Lung microvascular endothelial cell (primary cell): ENCODE results near the gene RRAGD. TPM values are rescaled to one million over a fixed set of nuclear protein-coding genes. Genes with fewer than 3 reads are reported as not detected.

Source experiments
- DNase-seq, 2 donors: peaks; one replicate each; pipeline versions ENCODE4 v3.0.0 to v3.0.0-alpha.2; 2010; ENCODE audit warnings: low read depth in 2 of 2
- total RNA-seq: library from RNA; depleted of rRNA; stranded (reverse); fragments of >200 nt; gene quantifications from 2 replicates; pipeline ENCODE4 v1.2.1, GENCODE V29; 2014

RRAGD gene
- total RNA-seq, 1 donor from 2014 or later, result 0.60 TPM

- DNase-seq, result no peak
These were observed 65.6 kb downstream of the RRAGD start for GRCh38 chr6:89346433-89346832.

DNA sequence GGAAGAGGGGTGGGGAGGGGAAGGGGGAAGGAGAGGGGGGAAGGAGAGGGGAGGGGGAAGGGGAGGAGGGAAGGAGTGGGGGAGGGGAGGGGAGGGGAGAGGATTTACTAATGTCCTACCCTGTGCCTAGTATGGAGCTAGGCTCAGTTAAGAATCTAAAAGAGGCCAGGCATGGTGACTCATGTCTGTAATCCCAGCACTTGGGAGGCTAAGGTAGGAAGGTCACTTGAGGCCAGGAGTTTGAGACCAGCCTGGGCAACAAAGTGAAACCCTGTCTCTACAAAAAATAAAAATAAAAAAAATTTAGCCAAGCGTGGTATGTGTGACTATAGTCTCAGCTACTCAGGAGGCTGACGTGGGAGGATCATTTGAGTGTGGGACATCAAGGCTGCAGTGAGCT, 72.5 kb downstream of the RRAGD start:
- DNase-seq, result no peak

GRCh38 chr6:89335164-89335563, 76.9 kb downstream of the RRAGD start:
- DNase-seq, result peak; percentile 11 to 47

GRCh38 chr6:89330910-89331309, 81.2 kb downstream of the RRAGD start:
- no peak for DNase-seq

- DNase-seq, result no peak
These were observed 83.1 kb downstream of the RRAGD start for GRCh38 chr6:89328976-89329375.

DNA sequence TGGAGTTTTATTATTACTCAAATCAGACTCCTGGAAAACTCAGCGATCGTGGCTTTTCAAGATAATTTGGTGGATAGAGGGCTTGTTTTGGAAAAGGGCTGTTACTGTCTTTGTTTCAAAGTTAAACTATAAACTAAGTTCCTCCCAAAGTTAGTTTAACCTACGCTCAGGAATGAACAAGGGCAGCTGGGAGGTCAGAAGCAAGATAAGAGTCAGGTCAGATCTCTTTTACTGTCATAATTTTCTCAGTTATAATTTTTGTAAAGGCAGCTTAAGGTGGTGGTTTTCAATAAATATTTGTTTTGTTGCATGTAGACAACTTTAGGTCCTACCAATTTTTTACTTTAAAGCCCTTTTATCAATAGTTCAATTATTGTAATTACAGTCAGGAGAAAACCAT, 87.8 kb downstream of the RRAGD start:
- no peak for DNase-seq

DNA sequence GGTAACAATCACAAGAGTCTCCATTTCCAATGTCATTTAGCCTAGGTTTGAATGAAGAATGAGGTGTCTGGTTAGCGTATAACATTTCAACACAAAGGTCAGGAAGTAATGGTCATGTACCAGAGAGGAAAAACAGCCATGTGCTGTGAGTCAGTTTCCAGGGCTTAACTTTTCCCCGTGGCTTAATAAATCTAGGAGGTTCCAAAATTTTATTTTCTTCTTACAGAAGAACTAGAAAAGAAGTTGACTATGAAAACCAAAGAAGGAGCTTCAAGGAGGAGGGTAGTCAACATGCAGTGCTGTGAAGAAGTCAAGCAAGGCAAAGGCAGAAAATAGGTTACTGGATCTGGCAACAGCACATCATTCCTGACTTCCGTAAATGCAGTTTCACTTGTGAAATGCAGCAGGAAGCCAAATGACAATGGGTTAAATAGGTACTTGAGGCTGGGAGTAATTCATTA, 88.5 kb downstream of the RRAGD start:
- peak; percentile 82 to 85 for DNase-seq

GRCh38 chr6:89321131-89321970, 90.7 kb downstream of the RRAGD start:
- DNase-seq, result no peak

DNA sequence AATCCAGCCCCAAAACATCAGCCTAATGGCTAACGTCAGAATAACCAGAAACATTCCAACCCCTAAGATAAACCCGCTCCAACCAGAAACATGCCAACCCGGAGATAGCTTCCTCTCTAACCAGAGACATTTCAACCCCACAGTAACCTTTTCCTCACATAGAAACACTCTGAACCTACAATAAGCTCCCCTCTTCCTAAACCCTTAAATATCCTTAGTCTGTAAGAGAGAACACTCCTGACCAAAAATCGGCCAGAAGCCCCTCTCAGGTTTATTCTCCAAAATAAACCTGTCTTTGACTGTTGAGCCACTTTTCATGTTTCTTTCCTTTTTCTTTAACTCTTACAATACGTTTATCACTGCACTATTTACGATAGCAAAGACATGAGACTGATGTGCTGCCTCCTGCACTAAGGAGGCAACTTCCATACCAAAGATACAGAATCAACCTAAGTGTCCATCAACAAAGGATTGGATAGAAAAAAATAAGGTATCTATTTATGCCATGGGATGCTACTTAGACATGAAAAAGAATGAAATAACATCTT, 92.0 kb downstream of the RRAGD start:
- DNase-seq, result no peak

GRCh38 chr6:89317067-89317466, 95.0 kb downstream of the RRAGD start:
- DNase-seq, result no peak

DNA sequence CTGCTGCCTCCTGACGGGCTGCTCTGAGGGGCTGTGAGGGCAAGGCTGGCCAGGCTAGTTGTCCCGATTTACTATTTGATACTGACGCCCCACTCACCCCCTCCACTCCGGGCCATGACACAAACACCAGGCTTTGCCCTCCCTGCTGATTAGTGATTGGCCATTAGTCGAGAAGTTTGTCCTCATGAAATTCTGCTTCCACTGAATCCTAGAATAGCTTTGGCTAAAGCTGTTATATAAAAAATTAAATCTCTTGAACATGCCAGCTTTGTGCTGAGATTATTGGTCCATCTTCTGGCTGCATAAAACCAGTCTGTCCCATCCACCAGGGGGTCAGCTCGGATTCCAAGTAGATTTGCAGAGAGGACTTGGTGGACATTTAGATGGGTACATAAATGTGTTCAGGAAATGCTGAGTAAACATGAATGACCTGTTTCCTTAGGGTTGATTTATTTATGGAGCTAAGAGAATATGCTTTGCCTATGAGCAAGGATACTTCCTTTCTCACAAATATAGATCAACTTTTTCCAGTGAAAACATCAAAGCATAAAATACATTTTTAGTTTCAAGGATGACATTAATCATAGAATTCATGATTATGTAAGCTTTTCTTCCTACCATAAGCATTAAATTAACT, 96.7 kb downstream of the RRAGD start, which contains the start of gene GABRR2:
Gene GABRR2, minus strand, starts transcription at position 51 of the 637 bp plus-strand sequence. CDS start 134 bp downstream, outside the sequence.
- peak in 1 of 2 donors; percentile 21 for DNase-seq

DNA sequence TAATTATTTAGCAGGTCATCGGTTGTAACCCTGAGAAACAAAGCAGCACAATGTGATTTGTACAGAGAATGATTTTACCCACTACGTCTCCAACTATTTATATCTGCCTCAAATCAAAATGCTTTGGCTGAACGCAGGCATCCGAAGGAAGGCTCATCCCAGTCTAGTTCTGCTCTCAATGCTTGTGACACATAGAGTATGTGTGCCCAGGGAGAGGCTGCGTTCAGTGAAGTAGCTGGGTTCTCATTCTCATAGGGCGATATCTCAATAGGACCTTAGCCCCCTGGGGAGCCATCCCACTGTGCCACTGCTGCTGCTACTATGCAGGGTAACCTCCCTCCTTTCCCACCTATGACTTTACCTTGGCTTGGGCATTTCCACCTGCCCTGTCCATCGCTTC, 97.4 kb downstream of the RRAGD start:
- DNase-seq, result no peak

Other genes starting within 250 kb of the RRAGD start
- gene GABRR1, start 194.9 kb downstream of the RRAGD start, total RNA-seq, result not detected in 2 replicates
- 0.22 and 0.40 TPM in 2 replicates for gene GABRR2, start 97.0 kb downstream of the RRAGD start, total RNA-seq
- gene UBE2J1, start 59.6 kb downstream of the RRAGD start, total RNA-seq, result 45.2 and 55.8 TPM in 2 replicates
- gene ANKRD6, start 20.9 kb upstream of the RRAGD start, total RNA-seq, result 3.7 and 13.9 TPM in 2 replicates
- 10.9 and 12.7 TPM in 2 replicates for gene LYRM2, start 226.5 kb upstream of the RRAGD start, total RNA-seq